ACHN (cell line): ENCODE data around the gene CACNB2.

Experiments
- DNase-seq: peaks from one replicate; pipeline ENCODE4 v3.0.0-alpha.2; 2015
- in situ Hi-C: cut with HindIII; loops from 2 replicates; pipeline ENCODE4 v1.10.0; 2017; ENCODE audit warnings: low sequenced_read_pairs, low pct_ligation_motif_present, low pct_unique_long_range_greater_than_20kb

The CACNB2 gene

GRCh38 chr10:18252086-18252485, 111.9 kb downstream of the CACNB2 start:
- no peak for DNase-seq
- in situ Hi-C loops: no loop called here

GRCh38 chr10:18254086-18254485, 113.9 kb downstream of the CACNB2 start:
- in situ Hi-C loops: no loop called here

GRCh38 chr10:18254692-18255091, 114.5 kb downstream of the CACNB2 start:
- no peak for DNase-seq
- in situ Hi-C loops: no loop called here

More at GRCh38 chr10:18254086-18254485, 113.9 kb downstream of the CACNB2 start:
- no peak for DNase-seq

- no peak for DNase-seq
- in situ Hi-C loops: no loop called here
Observed at GRCh38 chr10:18260310-18260922, 120.2 kb downstream of the CACNB2 start.

- in situ Hi-C loops: no loop called here
- DNase-seq: no peak
Observed at GRCh38 chr10:18261063-18261610, 120.9 kb downstream of the CACNB2 start.

- in situ Hi-C loops: no loop called here
- DNase-seq: no peak
Observed at GRCh38 chr10:18261768-18262231, 121.6 kb downstream of the CACNB2 start.

GRCh38 chr10:18264466-18265050, 124.3 kb downstream of the CACNB2 start:
- in situ Hi-C loops: no loop called here
- no peak for DNase-seq

GRCh38 chr10:18268005-18268404, 127.8 kb downstream of the CACNB2 start:
- DNase-seq: no peak
- in situ Hi-C loops: no loop called here

GRCh38 chr10:18271491-18271890, 131.3 kb downstream of the CACNB2 start:
- no peak for DNase-seq
- in situ Hi-C loops: no loop called here

GRCh38 chr10:18273039-18273438, 132.8 kb downstream of the CACNB2 start:
- in situ Hi-C loops: no loop called here
- DNase-seq: no peak

GRCh38 chr10:18278181-18278580, 138.0 kb downstream of the CACNB2 start:
- DNase-seq: no peak
- in situ Hi-C loops: no loop called here

- in situ Hi-C loops: no loop called here
- no peak for DNase-seq
Observed at GRCh38 chr10:18279173-18279572, 138.9 kb downstream of the CACNB2 start.

- in situ Hi-C loops: no loop called here
- DNase-seq: no peak
Observed at GRCh38 chr10:18282094-18282493, 141.9 kb downstream of the CACNB2 start.

GRCh38 chr10:18290651-18291313, 150.6 kb downstream of the CACNB2 start:
- in situ Hi-C loops: no loop called here
- no peak for DNase-seq

GRCh38 chr10:18293536-18294510, 153.6 kb downstream of the CACNB2 start:
- in situ Hi-C loops: no loop called here

GRCh38 chr10:18294633-18295032, 154.4 kb downstream of the CACNB2 start:
- in situ Hi-C loops: no loop called here
- no peak for DNase-seq

More at GRCh38 chr10:18293536-18294510, 153.6 kb downstream of the CACNB2 start:
- DNase-seq: no peak

- no peak for DNase-seq
- in situ Hi-C loops: no loop called here
Observed at GRCh38 chr10:18297659-18298058, 157.4 kb downstream of the CACNB2 start.

- in situ Hi-C loops: no loop called here
- DNase-seq: no peak
Observed at GRCh38 chr10:18298256-18298655, 158.0 kb downstream of the CACNB2 start.
